T-helper 2 cell treated with Interferon-gamma antibody and Interleukin-4, amounts not matched to agents 100 ng/mL and 5 ng/mL, for 36 hours (primary cell): Measurements from ENCODE around the gene FRMD4A. TPM values are rescaled to one million over a fixed set of nuclear protein-coding genes. Genes with fewer than 3 reads are reported as not detected.
"Not testable (repeated sequence)": the region's sequence is repeated elsewhere in the genome, so short reads cannot be mapped to it uniquely, and the experiment has no call there.

ENCODE experiments used
- intact Hi-C: fragments of 100-400 bp; cut with micrococcal nuclease; formaldehyde crosslinking; loops from one replicate; pipeline ENCODE4 v1.15.1; 2023
- total RNA-seq: library from RNA; stranded (reverse); gene quantifications from 2 replicates; pipeline ENCODE4 v1.2.3, GENCODE V29; 2022

The FRMD4A gene
- total RNA-seq, 1 donor from 2014 or later: 0.27 TPM

DNA sequence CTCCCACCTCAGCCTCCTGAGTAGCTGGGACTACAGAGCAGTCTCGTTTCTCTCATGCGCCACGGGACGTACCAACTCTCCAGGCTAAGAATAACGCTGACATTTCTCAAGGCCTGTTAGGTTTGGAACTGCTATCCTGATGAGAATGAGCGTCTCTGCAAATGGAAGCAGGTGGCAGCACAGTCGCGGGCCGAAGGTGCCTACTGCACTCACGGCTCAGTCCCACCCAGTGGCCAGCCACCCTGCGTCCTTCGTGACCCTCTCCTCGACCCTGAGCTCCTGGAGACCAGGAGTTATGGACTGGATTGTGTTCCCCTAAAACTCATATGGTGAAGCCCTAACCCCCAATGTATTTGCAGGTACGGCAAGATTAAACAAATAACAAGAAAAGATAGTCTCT is 469.8 kb downstream of the FRMD4A start:
- intact Hi-C loops: no loop called here

- intact Hi-C loops: no loop called here
Measured at GRCh38 chr10:13859979-13860654, 470.6 kb downstream of the FRMD4A start.

- intact Hi-C loops: no loop called here
Measured at GRCh38 chr10:13858709-13859108, 472.0 kb downstream of the FRMD4A start.

DNA sequence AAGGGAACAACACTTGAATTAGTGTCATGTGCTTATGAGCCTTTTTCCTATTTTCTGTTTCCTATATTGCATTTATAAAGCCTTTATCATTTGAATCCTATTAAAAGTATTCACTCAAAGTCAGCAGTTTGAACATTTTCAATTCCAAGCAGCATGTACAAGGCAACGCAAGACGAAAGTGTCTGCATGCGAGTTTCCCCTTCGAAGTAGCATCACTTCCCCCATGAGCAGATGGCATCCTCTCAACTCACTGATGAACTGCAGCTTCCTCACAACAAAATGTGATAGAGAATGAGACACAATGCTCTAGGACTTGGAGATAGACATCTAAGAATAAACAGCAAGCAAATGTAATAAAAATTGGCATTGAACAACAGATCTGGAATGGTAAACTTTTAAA is 473.3 kb downstream of the FRMD4A start:
- intact Hi-C loops: no loop called here

- intact Hi-C loops: no loop called here
Measured at GRCh38 chr10:13853854-13854253, 476.9 kb downstream of the FRMD4A start.

DNA sequence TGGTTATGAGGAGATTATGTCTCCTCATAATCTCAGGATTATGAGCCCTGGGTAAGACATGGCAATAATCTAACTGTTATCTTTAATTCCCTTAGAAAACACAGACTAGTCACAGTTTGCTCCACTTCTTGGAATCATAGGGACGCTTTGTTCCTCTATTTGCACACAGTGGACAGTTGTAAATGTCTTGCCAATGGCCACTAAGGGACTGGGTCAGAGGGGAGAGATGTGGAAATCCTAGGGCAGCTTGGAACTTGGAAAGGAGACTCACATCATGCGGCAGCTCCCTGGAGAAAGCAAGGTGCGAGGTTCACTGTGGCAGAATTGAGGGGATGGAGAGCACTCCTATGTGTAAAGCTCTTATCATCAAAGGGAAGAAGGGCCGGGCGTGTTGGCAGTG is 477.9 kb downstream of the FRMD4A start:
- intact Hi-C loops: no loop called here

GRCh38 chr10:13851906-13852305 is 478.8 kb downstream of the FRMD4A start:
- intact Hi-C loops: no loop called here

GRCh38 chr10:13848520-13849445 is 481.9 kb downstream of the FRMD4A start:
- intact Hi-C loops: no loop called here

- intact Hi-C loops: no loop called here
Measured at GRCh38 chr10:13847201-13847631, 483.5 kb downstream of the FRMD4A start.

DNA sequence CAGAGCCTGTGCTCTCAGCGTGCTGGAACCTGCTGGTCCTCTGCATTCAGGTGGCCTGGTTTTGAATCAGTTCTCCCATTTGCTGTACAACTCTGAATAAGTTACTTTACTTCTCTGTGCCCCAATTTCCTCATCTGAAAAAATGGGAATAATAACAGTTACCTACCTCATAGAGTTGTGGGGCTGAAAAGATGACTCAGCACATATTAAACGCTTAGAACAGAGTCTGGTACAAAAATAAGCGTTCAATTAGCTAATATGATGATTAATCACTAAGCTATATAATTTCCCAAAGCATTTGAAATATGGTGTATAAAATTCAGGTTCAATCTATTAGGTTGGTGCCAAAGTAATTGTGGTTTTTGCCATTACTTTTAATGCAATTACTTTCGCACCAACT is 484.8 kb downstream of the FRMD4A start:
- intact Hi-C loops: no loop called here

- intact Hi-C loops: no loop called here
Measured at GRCh38 chr10:13844651-13845050, 486.1 kb downstream of the FRMD4A start.

- intact Hi-C loops: no loop called here
Measured at GRCh38 chr10:13842117-13842516, 488.6 kb downstream of the FRMD4A start.

- intact Hi-C loops: no loop called here
Measured at GRCh38 chr10:13840036-13840435, 490.7 kb downstream of the FRMD4A start.

- intact Hi-C loops: no loop called here
Measured at GRCh38 chr10:13839430-13839990, 491.2 kb downstream of the FRMD4A start.

- intact Hi-C loops: no loop called here
Measured at GRCh38 chr10:13839030-13839429, 491.7 kb downstream of the FRMD4A start.

GRCh38 chr10:13837966-13838365 is 492.8 kb downstream of the FRMD4A start:
- intact Hi-C loops: no loop called here

DNA sequence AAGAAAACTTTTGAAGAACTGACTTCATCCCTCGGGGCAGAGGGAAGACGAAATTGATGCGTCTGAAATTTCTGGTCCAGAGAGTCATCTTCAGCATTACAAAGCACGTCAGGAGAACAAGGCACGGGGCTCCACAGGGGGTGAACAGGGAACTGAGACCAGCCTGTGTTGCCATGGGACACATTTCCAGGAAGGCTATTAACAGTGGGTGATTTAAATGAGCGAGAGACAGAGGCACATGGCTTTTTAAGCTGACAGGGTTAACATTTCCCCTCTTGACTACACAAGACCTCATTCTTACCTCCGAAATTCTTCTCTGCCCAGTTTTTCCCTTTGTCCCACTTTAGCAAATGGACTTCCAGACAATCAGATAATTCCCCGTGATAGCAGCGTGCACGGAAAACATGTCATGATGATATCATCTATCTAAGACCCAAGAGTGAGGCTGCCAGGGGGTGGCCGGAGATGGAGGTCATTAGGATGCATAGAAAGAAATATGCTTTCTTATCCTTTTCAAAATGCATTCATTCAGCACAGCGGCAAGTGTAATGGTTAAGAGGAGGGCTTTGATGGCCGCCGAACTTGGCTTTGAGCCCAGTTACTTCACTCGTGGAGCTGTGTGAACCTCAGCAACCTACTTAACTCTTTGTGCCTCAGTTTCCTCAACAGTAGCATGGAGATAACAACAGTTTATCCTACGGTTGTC is 496.0 kb downstream of the FRMD4A start:
- intact Hi-C loops: no loop called here

- intact Hi-C loops: no loop called here
Measured at GRCh38 chr10:13831711-13832141, 499.0 kb downstream of the FRMD4A start.

- intact Hi-C loops: no loop called here
Measured at GRCh38 chr10:13830385-13830784, 500.3 kb downstream of the FRMD4A start.

DNA sequence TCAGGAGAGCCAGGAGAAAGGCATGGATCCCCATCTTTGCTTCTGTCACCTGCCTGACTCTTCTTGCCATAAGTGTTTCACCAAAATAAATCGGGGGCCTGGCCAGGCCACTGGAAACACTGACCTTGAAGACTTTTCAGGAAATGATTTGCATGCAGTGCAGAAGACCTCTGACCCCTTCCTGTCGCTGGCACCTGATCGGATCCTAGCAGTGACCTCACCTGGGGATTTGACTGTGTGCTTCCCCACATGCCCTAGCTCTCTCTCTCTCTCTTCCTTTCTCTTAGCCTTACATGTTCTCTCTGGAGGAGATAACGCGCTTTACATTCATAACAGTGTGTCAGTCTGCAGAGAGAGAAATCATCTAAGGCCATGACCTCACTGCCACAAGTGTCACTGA is 500.9 kb downstream of the FRMD4A start:
- intact Hi-C loops: no loop called here

- intact Hi-C loops: not testable (repeated sequence)
Measured at GRCh38 chr10:13828284-13828683, 502.4 kb downstream of the FRMD4A start.
